HFF-Myc (cell line): ENCODE results near the gene TARBP2.

Experiments used
- DNase-seq: peaks from one replicate; pipeline ENCODE4 v3.0.0-alpha.2; 2011; ENCODE audit warnings: low read depth; ENCODE audit errors: extremely low read depth
- H3K4me3 ChIP-seq: replicated peaks from 2 replicates; pipeline ENCODE4 v1.5.1; 2011; ENCODE audit warnings: low read depth, mild to moderate bottlenecking, control low read depth, low read length
- CTCF ChIP-seq: IDR thresholded peaks from 2 replicates; pipeline ENCODE4 v1.5.1; 2012; ENCODE audit warnings: mild to moderate bottlenecking, low read depth, low read length, control low read depth; ENCODE audit errors: missing control alignments

Gene TARBP2

GRCh38 chr12:53499266-53500141 is 1.6 kb upstream of the TARBP2 start, which contains the start of gene MAP3K12:
MAP3K12 (minus strand) TSS chr12:53499458; CDS start chr12:53487391, 12,067 bp downstream.
- TF ChIP-seq CTCF = no peak
- no peak for DNase-seq
- peak within 1 kb of the TSS; percentile 64 for H3K4me3 ChIP-seq

- no peak for DNase-seq
- peak overlapping the region; percentile 64 for H3K4me3 ChIP-seq
- TF ChIP-seq CTCF = no peak
These were observed 824 bp upstream of the TARBP2 start for GRCh38 chr12:53500142-53500775.

- no peak for TF ChIP-seq CTCF
- no peak for DNase-seq
- peak overlapping the region; percentile 64 for H3K4me3 ChIP-seq
These were observed 615 bp downstream of the TARBP2 start for GRCh38 chr12:53501615-53502181.

- no peak for DNase-seq
- TF ChIP-seq CTCF = no peak
- peak overlapping the region; percentile 64 for H3K4me3 ChIP-seq
These were observed 1.2 kb downstream of the TARBP2 start for GRCh38 chr12:53502331-53502730.

GRCh38 chr12:53502983-53503728 is 2.1 kb downstream of the TARBP2 start:
- no peak for DNase-seq
- TF ChIP-seq CTCF = no peak
- no peak overlapping the region for H3K4me3 ChIP-seq

- DNase-seq = no peak
- H3K4me3 ChIP-seq = no peak overlapping the region
- no peak for TF ChIP-seq CTCF
These were observed 3.2 kb downstream of the TARBP2 start for GRCh38 chr12:53504004-53504920.
